Lower lobe of right lung (tissue), 2 donors: ENCODE results near the gene C11orf68. TPM values are rescaled to one million over a fixed set of nuclear protein-coding genes. Genes with fewer than 3 reads are reported as not detected.

ENCODE experiments used
- ATAC-seq, 2 donors: fragments of 200-7000 bp; cut with Tn5 transposase; one replicate each; pipeline ENCODE4 v1.9.1; 2020 to 2022; ENCODE audit warnings: mild to moderate bottlenecking in 2 of 2, moderate library complexity in 2 of 2
- DNase-seq: peaks from one replicate; pipeline ENCODE4 v3.0.0-alpha.2; 2020
- H3K27ac ChIP-seq: fragments of 200-600 bp; one replicate; pipeline ENCODE4 v1.8.0; 2022
- H3K27me3 ChIP-seq: fragments of 200-600 bp; one replicate; pipeline ENCODE4 v1.8.0; 2022; ENCODE audit warnings: low read depth
- H3K36me3 ChIP-seq: fragments of 200-600 bp; one replicate; pipeline ENCODE4 v1.8.0; 2022; ENCODE audit warnings: mild to moderate bottlenecking
- H3K4me1 ChIP-seq: fragments of 200-600 bp; one replicate; pipeline ENCODE4 v1.8.0; 2022
- H3K4me3 ChIP-seq: fragments of 200-600 bp; one replicate; pipeline ENCODE4 v1.8.0; 2022; ENCODE audit warnings: mild to moderate bottlenecking
- H3K9me3 ChIP-seq: fragments of 200-600 bp; one replicate; pipeline ENCODE4 v1.8.0; 2022
- intact Hi-C: fragments of 100-400 bp; cut with DNase I; formaldehyde crosslinking; loops from one replicate; pipeline ENCODE4 v1.11.0; 2022
- total RNA-seq: library from RNA; stranded (reverse); fragmentation: NEBNext Ultra II Directional; extraction: Animal tissue kit (Norgen Biotek cat#: 25700); gene quantifications from one replicate; pipeline ENCODE4 v1.2.1, GENCODE V29; 2021
- TF ChIP-seq, protein P1 (sequence below): fragments of 200-600 bp; IDR thresholded peaks from one replicate; pipeline ENCODE4 v1.8.0; 2022; ENCODE audit warnings: antibody characterized with exemption, mild to moderate bottlenecking
- donor health status: DM: no; HTN: yes; CAD: no; lungs with severe emphysema.

Gene C11orf68
- total RNA-seq, 1 donor from 2014 or later: 36.5 TPM

DNA sequence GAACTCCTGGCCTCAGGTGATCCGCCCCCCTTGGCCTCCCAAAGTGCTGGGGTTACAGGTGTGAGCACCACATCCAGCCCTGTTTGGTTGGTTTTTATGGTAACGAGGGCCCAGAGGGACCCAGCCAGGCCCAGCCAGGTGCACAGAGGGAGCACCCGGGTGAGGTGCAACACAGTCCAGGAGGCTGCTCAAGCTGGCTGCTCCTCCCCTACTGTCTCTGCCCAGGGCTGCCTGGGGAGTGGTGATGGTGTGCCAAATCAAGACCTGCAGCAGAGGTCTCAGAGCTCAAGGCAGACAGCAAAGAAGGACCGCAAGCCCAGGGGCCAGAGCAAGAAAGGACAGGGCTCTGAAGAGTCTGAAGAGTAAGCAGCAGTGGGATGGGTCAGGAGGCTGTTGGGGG is 27.8 kb upstream of the C11orf68 start:
- Histone ChIP-seq H3K4me3 (no peak overlapping the region), H3K4me1 (no peaks in the 10 kb centered on the region), H3K27me3 (no peaks in the 10 kb centered on the region), H3K27ac (no peak overlapping the region), H3K36me3 (no peaks in the 10 kb centered on the region), H3K9me3 (no peaks in the 10 kb centered on the region)
- TF ChIP-seq, protein P1, sequence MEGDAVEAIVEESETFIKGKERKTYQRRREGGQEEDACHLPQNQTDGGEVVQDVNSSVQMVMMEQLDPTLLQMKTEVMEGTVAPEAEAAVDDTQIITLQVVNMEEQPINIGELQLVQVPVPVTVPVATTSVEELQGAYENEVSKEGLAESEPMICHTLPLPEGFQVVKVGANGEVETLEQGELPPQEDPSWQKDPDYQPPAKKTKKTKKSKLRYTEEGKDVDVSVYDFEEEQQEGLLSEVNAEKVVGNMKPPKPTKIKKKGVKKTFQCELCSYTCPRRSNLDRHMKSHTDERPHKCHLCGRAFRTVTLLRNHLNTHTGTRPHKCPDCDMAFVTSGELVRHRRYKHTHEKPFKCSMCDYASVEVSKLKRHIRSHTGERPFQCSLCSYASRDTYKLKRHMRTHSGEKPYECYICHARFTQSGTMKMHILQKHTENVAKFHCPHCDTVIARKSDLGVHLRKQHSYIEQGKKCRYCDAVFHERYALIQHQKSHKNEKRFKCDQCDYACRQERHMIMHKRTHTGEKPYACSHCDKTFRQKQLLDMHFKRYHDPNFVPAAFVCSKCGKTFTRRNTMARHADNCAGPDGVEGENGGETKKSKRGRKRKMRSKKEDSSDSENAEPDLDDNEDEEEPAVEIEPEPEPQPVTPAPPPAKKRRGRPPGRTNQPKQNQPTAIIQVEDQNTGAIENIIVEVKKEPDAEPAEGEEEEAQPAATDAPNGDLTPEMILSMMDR: no peak
- ATAC-seq (peak in 1 of 2 donors; percentile 44), DNase-seq (no peak)
- intact Hi-C loops: no loop called here

DNA sequence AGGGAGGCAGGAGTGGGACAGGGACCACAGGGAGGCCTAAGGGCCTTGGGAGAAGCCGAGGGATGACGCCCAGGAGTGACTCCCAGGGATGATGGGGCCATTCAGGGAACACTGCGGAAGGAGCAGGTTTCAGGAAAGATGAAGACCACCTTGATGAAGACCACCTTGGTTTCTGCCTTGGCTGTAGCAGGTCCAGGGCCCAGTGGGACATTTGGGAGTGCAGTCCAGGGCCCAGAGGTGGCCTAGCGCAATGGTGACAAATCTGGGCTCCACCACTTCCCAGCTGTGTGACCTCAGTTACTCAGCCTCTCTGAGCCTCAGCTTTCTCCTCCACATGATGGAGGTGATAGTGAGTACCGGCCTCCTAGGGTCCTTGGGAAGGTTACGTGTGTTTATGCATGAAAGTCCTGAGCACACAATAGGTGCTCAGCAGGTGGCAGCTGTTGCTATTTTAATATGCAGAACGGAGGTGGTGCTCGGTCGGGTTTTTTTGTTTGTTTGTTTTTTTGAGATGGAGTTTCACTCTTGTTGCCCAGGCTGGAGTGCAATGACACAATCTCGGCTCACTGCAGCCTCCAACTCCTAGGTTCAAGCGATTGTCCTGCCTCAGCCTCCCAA is 27.2 kb upstream of the C11orf68 start:
- Histone ChIP-seq H3K36me3 (no peaks in the 10 kb centered on the region), H3K27me3 (no peaks in the 10 kb centered on the region), H3K4me3 (no peak overlapping the region), H3K9me3 (no peaks in the 10 kb centered on the region), H3K27ac (no peak overlapping the region), H3K4me1 (no peaks in the 10 kb centered on the region)
- ATAC-seq (no peak), DNase-seq (no peak)
- TF ChIP-seq, protein P1: no peak
- intact Hi-C loops: no loop called here

DNA sequence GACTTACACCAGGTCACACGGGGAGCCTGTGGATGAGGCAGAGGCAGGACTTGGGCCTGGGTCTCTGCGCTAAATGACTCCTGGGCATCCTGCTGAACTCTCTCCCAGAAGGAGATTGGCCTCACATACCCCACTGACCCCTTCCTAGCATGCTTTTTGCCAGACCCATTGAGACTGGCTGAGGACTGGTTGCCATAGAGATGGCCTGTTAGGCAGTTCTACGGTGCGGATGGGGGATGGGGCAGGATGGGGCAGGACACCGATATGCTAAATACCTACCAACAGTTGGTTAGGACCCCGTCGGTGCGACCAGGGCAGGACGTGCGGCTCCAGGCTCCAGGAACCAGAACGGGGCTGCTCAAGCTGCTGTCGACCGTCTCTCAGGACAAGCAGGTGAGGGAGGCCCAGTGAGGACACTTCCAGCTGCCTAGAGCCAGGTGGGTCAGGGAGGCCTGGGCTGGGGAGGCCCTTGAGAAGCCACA is 26.6 kb upstream of the C11orf68 start, which contains the start of gene TSGA10IP:
Gene TSGA10IP, plus strand, starts transcription at position 51 of the 482 bp plus-strand sequence. Its CDS starts 196 bp downstream, at position 247.
- no peak for DNase-seq
- H3K4me3 ChIP-seq: no peak within 1 kb of the TSS
- no peaks in the 10 kb centered on the region for H3K27me3 ChIP-seq
- no peaks in the 10 kb centered on the region for H3K36me3 ChIP-seq
- TF ChIP-seq, protein P1: no peak
- no peaks in the 10 kb centered on the region for H3K9me3 ChIP-seq
- no peak within 1 kb of the TSS for H3K27ac ChIP-seq
- no peaks in the 10 kb centered on the region for H3K4me1 ChIP-seq
- intact Hi-C loops: no loop called here
- ATAC-seq: no peak

DNA sequence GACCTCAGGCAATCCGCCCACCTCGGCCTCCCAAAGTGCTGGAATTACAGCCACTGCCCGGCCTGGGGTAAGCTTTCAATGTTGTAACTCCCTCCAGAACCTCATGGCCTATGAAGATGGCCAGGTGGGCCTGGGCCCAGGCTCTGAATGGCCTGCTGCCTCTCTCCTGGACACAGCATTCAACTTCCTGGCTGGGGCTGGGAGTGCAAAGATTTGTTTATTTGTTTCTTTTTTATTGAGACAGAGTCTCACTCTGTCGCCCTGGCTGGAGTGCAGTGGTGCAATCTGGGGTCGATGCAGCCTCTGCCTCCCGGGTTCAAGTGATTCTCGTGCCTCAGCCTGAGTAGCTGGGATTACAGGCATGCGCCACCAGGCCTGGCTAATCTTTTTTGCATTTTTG is 25.9 kb upstream of the C11orf68 start:
- no peak overlapping the region for H3K4me3 ChIP-seq
- DNase-seq (no peak), ATAC-seq (no peak)
- H3K27ac ChIP-seq: no peak overlapping the region
- intact Hi-C loops: no loop called here
- H3K9me3 ChIP-seq: no peaks in the 10 kb centered on the region
- H3K4me1 ChIP-seq: no peaks in the 10 kb centered on the region
- no peaks in the 10 kb centered on the region for H3K27me3 ChIP-seq
- TF ChIP-seq, protein P1: no peak
- H3K36me3 ChIP-seq: no peaks in the 10 kb centered on the region

DNA sequence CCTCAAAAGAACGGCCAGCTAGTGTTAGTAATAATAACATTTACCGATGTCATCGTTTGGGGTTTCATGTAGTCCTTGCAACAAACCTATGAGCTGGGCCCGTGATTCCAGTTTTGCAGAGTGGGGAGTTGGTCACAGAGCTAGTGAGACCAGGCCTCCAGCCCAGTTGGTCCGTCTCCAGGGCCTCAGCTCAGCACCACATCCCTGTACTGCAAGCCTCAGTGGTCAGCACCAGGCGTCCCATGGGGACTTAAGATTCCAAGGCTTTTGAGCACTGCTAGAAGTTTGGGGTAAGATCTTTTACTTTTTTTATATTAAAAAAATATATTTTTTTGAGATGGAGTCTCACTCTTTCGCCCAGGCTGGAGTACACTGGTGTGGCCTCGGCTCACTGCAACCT is 25.3 kb upstream of the C11orf68 start:
- Histone ChIP-seq H3K4me1 (no peaks in the 10 kb centered on the region), H3K27ac (no peak overlapping the region), H3K36me3 (no peaks in the 10 kb centered on the region), H3K27me3 (no peaks in the 10 kb centered on the region), H3K4me3 (no peak overlapping the region), H3K9me3 (no peaks in the 10 kb centered on the region)
- TF ChIP-seq, protein P1: no peak
- intact Hi-C loops: no loop called here
- DNase-seq (no peak), ATAC-seq (no peak)
